MG63 (cell line): Measurements from ENCODE around the gene PLCD4. TPM values are rescaled to one million over a fixed set of nuclear protein-coding genes. Genes with fewer than 3 reads are reported as not detected.

Experiments used
- DNase-seq: peaks from one replicate; pipeline ENCODE4 v3.0.0-alpha.2; 2020
- H3K27me3 ChIP-seq: fragments of 250-450 bp; sonication (Bioruptor Pico); 2 replicates; pipeline ENCODE4 v1.5.1; 2020; ENCODE audit warnings: mild to moderate bottlenecking, moderate library complexity
- H3K36me3 ChIP-seq: fragments of 250-450 bp; sonication (Bioruptor Pico); 2 replicates; pipeline ENCODE4 v1.5.1; 2020; ENCODE audit warnings: mild to moderate bottlenecking, moderate library complexity
- H3K4me3 ChIP-seq: fragments of 250-450 bp; sonication (Bioruptor Pico); 2 replicates; pipeline ENCODE4 v1.5.1; 2020; ENCODE audit warnings: mild to moderate bottlenecking, moderate library complexity
- H3K9me3 ChIP-seq: fragments of 250-450 bp; sonication (Bioruptor Pico); 2 replicates; pipeline ENCODE4 v1.5.1; 2020; ENCODE audit warnings: mild to moderate bottlenecking, moderate library complexity
- total RNA-seq: library from RNA; depleted of rRNA; stranded (reverse); fragments of >200 nt; shearing (Covaris generic); gene quantifications from 2 replicates; pipeline ENCODE4 v1.2.3, GENCODE V29; 2014; ENCODE audit warnings: low replicate concordance; rRNA removed

PLCD4 gene
- 0.74 and 1.2 TPM in 2 replicates for total RNA-seq

- Histone ChIP-seq H3K27me3 (no peaks in the 10 kb centered on the region), H3K4me3 (no peak within 1 kb of the TSS; the same call in 1 of the 2 replicates), H3K36me3 (no peaks in the 10 kb centered on the region), H3K9me3 (no peaks in the 10 kb centered on the region)
- DNase-seq, result peak; percentile 50
Observed at GRCh38 chr2:218607436-218608115, at the start of gene PLCD4. Gene PLCD4, plus strand, starts transcription at chr2:218607899. Its CDS starts 7,841 bp downstream, at chr2:218615740.

- DNase-seq, result no peak
- H3K36me3 ChIP-seq, result peaks cover 67% of the 10 kb centered on the region
- H3K9me3 ChIP-seq, result no peaks in the 10 kb centered on the region
- no peak overlapping the region for H3K4me3 ChIP-seq
- H3K27me3 ChIP-seq, result no peaks in the 10 kb centered on the region
Observed at GRCh38 chr2:218557941-218558340, 49.8 kb upstream of the PLCD4 start.

- DNase-seq, result no peak
- H3K36me3 ChIP-seq, result peaks cover 64% of the 10 kb centered on the region
- no peak overlapping the region for H3K4me3 ChIP-seq
- no peaks in the 10 kb centered on the region for H3K9me3 ChIP-seq
- no peaks in the 10 kb centered on the region for H3K27me3 ChIP-seq
Observed at GRCh38 chr2:218558986-218559385, 48.7 kb upstream of the PLCD4 start.

- H3K9me3 ChIP-seq, result no peaks in the 10 kb centered on the region
- H3K27me3 ChIP-seq, result no peaks in the 10 kb centered on the region
- DNase-seq, result no peak
- H3K36me3 ChIP-seq, result peaks cover 58% of the 10 kb centered on the region
- no peak overlapping the region for H3K4me3 ChIP-seq
Observed at GRCh38 chr2:218564056-218564455, 43.6 kb upstream of the PLCD4 start.

- no peak for DNase-seq
- peaks cover 52% of the 10 kb centered on the region for H3K36me3 ChIP-seq
- H3K4me3 ChIP-seq, result no peak overlapping the region
- no peaks in the 10 kb centered on the region for H3K9me3 ChIP-seq
- H3K27me3 ChIP-seq, result no peaks in the 10 kb centered on the region
Observed at GRCh38 chr2:218566296-218566695, 41.4 kb upstream of the PLCD4 start.

- no peaks in the 10 kb centered on the region for H3K9me3 ChIP-seq
- DNase-seq, result no peak
Observed at GRCh38 chr2:218567797-218568189, 39.9 kb upstream of the PLCD4 start.

GRCh38 chr2:218568190-218569037, 39.3 kb upstream of the PLCD4 start, which contains the start of the genes CNOT9 and USP37:
Gene CNOT9, plus strand, starts transcription at chr2:218568839. Its CDS starts 116 bp downstream, at chr2:218568955.
Gene USP37, minus strand, starts transcription at chr2:218568351. Its CDS starts 9,698 bp downstream, at chr2:218558653.
- DNase-seq, result peak; percentile 98

More at GRCh38 chr2:218567797-218568189, 39.9 kb upstream of the PLCD4 start:
- H3K4me3 ChIP-seq, result peak overlapping the region; percentile 90
- H3K27me3 ChIP-seq, result no peaks in the 10 kb centered on the region
- H3K36me3 ChIP-seq, result peaks cover 50% of the 10 kb centered on the region

GRCh38 chr2:218569038-218569431, 38.7 kb upstream of the PLCD4 start:
- Histone ChIP-seq H3K9me3 (no peaks in the 10 kb centered on the region), H3K27me3 (no peaks in the 10 kb centered on the region), H3K36me3 (peaks cover 53% of the 10 kb centered on the region), H3K4me3 (peak overlapping the region; percentile 90)
- DNase-seq, result peak; percentile 56

More at GRCh38 chr2:218568190-218569037, 39.3 kb upstream of the PLCD4 start, which contains the start of the genes CNOT9 and USP37:
- no peaks in the 10 kb centered on the region for H3K9me3 ChIP-seq
- H3K36me3 ChIP-seq, result peaks cover 50% of the 10 kb centered on the region
- H3K4me3 ChIP-seq, result peak within 1 kb of the TSS; percentile 90
- no peaks in the 10 kb centered on the region for H3K27me3 ChIP-seq

- no peaks in the 10 kb centered on the region for H3K9me3 ChIP-seq
- no peaks in the 10 kb centered on the region for H3K27me3 ChIP-seq
- peak overlapping the region; percentile 90 for H3K4me3 ChIP-seq
- DNase-seq, result peak; percentile 32
- H3K36me3 ChIP-seq, result peaks cover 53% of the 10 kb centered on the region
Observed at GRCh38 chr2:218569661-218570500, 37.8 kb upstream of the PLCD4 start.

GRCh38 chr2:218570850-218571249, 36.8 kb upstream of the PLCD4 start:
- peak overlapping the region; percentile 90 for H3K4me3 ChIP-seq
- no peaks in the 10 kb centered on the region for H3K27me3 ChIP-seq
- H3K9me3 ChIP-seq, result no peaks in the 10 kb centered on the region
- DNase-seq, result no peak
- peaks cover 50% of the 10 kb centered on the region for H3K36me3 ChIP-seq

- DNase-seq, result no peak
- H3K27me3 ChIP-seq, result no peaks in the 10 kb centered on the region
- H3K36me3 ChIP-seq, result peaks cover 70% of the 10 kb centered on the region
- H3K4me3 ChIP-seq, result no peak overlapping the region
- H3K9me3 ChIP-seq, result no peaks in the 10 kb centered on the region
Observed at GRCh38 chr2:218576854-218577253, 30.8 kb upstream of the PLCD4 start.

GRCh38 chr2:218577482-218578220, 30.0 kb upstream of the PLCD4 start:
- H3K36me3 ChIP-seq, result peaks cover 67% of the 10 kb centered on the region
- no peaks in the 10 kb centered on the region for H3K9me3 ChIP-seq
- DNase-seq, result no peak
- H3K27me3 ChIP-seq, result no peaks in the 10 kb centered on the region
- H3K4me3 ChIP-seq, result no peak overlapping the region

GRCh38 chr2:218578272-218578877, 29.3 kb upstream of the PLCD4 start:
- no peaks in the 10 kb centered on the region for H3K27me3 ChIP-seq
- DNase-seq, result no peak
- H3K4me3 ChIP-seq, result no peak overlapping the region
- peaks cover 66% of the 10 kb centered on the region for H3K36me3 ChIP-seq
- no peaks in the 10 kb centered on the region for H3K9me3 ChIP-seq

- no peaks in the 10 kb centered on the region for H3K27me3 ChIP-seq
- no peak for DNase-seq
- no peak overlapping the region for H3K4me3 ChIP-seq
- H3K9me3 ChIP-seq, result no peaks in the 10 kb centered on the region
- peaks cover 74% of the 10 kb centered on the region for H3K36me3 ChIP-seq
Observed at GRCh38 chr2:218582076-218582475, 25.6 kb upstream of the PLCD4 start.

GRCh38 chr2:218583983-218584850, 23.5 kb upstream of the PLCD4 start:
- no peak for DNase-seq
- Histone ChIP-seq H3K36me3 (peaks cover 75% of the 10 kb centered on the region), H3K27me3 (no peaks in the 10 kb centered on the region)

More at GRCh38 chr2:218583983-218584850, 23.5 kb upstream of the PLCD4 start:
- Histone ChIP-seq H3K9me3 (no peaks in the 10 kb centered on the region), H3K4me3 (no peak overlapping the region)
